ENCODE results near the gene TRA2B.
"Not testable (repeated sequence)": the region's sequence is repeated elsewhere in the genome, so short reads cannot be mapped to it uniquely, and the experiment has no call there.

TRA2B gene

GRCh38 chr3:185925353-185925752, 12.5 kb downstream of the TRA2B start:
- Histone ChIP-seq H3K4me3 (ENCODE audit: low read length) (no peak overlapping the region), H3K27me3 (ENCODE audit: insufficient read depth, low read length) (no peaks in the 10 kb centered on the region), H3K27ac (ENCODE audit: low read depth, low read length) (no peak overlapping the region), H3K4me1 (ENCODE audit: insufficient read depth, low read length) (peaks cover 47% of the 10 kb centered on the region), H3K9ac (ENCODE audit: low read depth, low read length) (no peak overlapping the region), H3K36me3 (ENCODE audit: insufficient read depth, low read length) (peaks cover 100% of the 10 kb centered on the region), H3K9me3 (ENCODE audit: insufficient read depth, low read depth, low read length) (no peaks in the 10 kb centered on the region)
- WGBS: 86% methylated on average over 14 of the region's 14 CpGs

DNA sequence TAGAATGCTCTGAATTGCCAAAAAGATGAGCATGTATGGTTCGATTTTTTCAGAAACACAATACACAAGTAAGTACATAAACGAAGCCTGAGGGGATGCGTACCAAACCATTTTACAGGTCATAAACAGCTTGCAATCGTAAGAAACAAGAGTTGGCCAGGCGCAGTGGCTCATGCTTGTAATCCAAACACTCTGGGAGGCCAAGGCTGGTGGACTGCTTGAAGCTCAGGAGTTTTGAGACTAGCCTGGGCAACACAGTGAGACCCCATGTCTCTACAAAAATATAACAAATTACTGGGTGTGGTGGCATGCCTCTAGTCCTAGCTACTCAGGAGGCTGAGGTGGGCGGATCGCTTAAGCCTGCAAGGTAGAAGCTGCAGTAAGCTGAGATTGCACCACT, 13.4 kb downstream of the TRA2B start:
- H3K27me3 ChIP-seq (ENCODE audit: insufficient read depth, low read length): no peaks in the 10 kb centered on the region
- no peak overlapping the region for H3K9ac ChIP-seq (ENCODE audit: low read depth, low read length)
- H3K36me3 ChIP-seq (ENCODE audit: insufficient read depth, low read length): peaks cover 100% of the 10 kb centered on the region
- H3K9me3 ChIP-seq (ENCODE audit: insufficient read depth, low read depth, low read length): no peaks in the 10 kb centered on the region
- peaks cover 38% of the 10 kb centered on the region for H3K4me1 ChIP-seq (ENCODE audit: insufficient read depth, low read length)
- H3K27ac ChIP-seq (ENCODE audit: low read depth, low read length): no peak overlapping the region
- 94% methylated on average over 7 of the region's 7 CpGs for WGBS
- no peak overlapping the region for H3K4me3 ChIP-seq (ENCODE audit: low read length)

DNA sequence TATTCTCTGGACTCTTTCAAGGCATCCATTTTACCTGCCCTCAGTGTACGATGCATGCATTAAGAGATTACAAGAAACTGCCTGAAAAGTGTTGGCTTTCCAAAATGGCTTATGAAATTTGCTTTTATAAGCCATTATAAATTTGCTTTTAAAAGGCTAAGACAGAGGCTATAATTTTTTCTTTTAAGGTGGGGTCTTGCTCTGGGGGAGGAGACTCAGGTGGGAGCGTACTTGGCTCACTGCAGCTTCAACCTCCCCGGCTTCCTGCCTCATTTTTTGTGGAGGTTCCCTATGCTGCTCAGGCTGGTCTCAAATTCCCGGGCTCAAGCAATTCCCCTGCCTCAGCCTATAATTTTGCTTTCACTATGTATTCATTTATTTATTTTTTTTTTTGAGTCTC, 17.6 kb downstream of the TRA2B start:
- WGBS: 91% methylated on average over 4 of the region's 4 CpGs
- H3K27ac ChIP-seq (ENCODE audit: low read depth, low read length): no peak overlapping the region
- H3K9me3 ChIP-seq (ENCODE audit: insufficient read depth, low read depth, low read length): no peaks in the 10 kb centered on the region
- H3K36me3 ChIP-seq (ENCODE audit: insufficient read depth, low read length): peaks cover 100% of the 10 kb centered on the region
- no peak overlapping the region for H3K9ac ChIP-seq (ENCODE audit: low read depth, low read length)
- H3K27me3 ChIP-seq (ENCODE audit: insufficient read depth, low read length): no peaks in the 10 kb centered on the region
- no peak overlapping the region for H3K4me3 ChIP-seq (ENCODE audit: low read length)
- no peaks in the 10 kb centered on the region; the same call in 1 of the 2 replicates for H3K4me1 ChIP-seq (ENCODE audit: insufficient read depth, low read length)

DNA sequence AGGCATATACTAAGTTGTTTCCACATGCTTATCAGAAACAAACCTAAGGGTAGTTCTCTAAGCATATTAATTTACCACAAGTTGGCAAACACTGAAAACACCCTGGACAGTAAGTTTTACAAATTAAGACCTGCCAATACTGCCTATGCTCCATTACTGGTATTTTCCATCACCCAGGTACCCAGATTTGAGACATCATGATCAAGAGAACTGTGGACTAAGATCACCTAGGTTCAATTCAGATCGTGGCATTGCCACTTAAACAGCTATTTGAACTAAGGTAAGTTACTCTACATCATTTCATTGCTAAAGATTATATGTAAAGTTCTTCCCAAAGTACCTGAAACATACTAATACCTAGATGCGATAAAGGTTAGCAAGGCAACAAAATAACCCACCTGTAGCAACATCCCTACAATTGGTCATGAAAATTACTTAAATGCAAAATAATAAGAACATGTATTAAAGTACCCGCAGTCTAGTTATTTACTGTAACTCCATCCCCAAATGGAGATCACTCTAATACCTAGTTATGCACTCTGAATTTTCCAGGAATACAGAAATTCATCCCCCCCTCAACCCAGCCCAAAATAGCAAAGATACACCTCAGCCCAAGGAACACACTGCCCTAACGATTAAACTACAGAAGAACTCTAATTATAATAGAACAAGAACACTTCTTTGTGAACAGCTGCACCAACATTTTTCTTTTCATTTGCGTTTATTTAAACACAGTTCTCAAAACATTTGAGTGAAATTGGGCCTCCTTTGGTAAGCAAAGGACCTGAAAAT, 21.6 kb downstream of the TRA2B start:
- H3K27ac ChIP-seq (ENCODE audit: low read depth, low read length): no peak overlapping the region
- no peak overlapping the region for H3K4me3 ChIP-seq (ENCODE audit: low read length)
- no peak overlapping the region for H3K9ac ChIP-seq (ENCODE audit: low read depth, low read length)
- 96% methylated on average over 5 of the region's 5 CpGs for WGBS
- H3K36me3 ChIP-seq (ENCODE audit: insufficient read depth, low read length): peaks cover 82% of the 10 kb centered on the region
- no peaks in the 10 kb centered on the region for H3K27me3 ChIP-seq (ENCODE audit: insufficient read depth, low read length)
- H3K4me1 ChIP-seq (ENCODE audit: insufficient read depth, low read length): no peaks in the 10 kb centered on the region
- no peaks in the 10 kb centered on the region for H3K9me3 ChIP-seq (ENCODE audit: insufficient read depth, low read depth, low read length)

DNA sequence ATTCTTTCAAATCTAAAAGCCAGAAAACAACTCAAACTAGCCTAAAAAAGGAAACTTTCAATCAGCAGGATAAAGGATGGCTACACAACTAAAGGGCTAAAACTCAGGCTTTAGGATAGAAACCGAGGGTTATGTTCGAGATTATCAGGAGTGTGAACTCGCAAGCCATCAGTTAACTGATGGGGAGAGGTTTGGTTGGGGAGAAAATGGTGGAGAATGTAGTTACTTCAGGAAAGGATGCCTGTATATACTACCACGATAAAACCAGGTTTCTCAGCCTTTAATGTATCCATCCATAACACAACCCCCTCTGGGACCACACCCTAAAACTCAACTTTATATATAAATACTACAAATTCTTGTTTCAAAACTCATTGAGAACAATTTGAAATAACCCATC, 22.2 kb downstream of the TRA2B start:
- Histone ChIP-seq H3K4me1 (ENCODE audit: insufficient read depth, low read length) (no peaks in the 10 kb centered on the region), H3K4me3 (ENCODE audit: low read length) (no peak overlapping the region), H3K36me3 (ENCODE audit: insufficient read depth, low read length) (peaks cover 77% of the 10 kb centered on the region), H3K27me3 (ENCODE audit: insufficient read depth, low read length) (no peaks in the 10 kb centered on the region), H3K27ac (ENCODE audit: low read depth, low read length) (no peak overlapping the region), H3K9ac (ENCODE audit: low read depth, low read length) (no peak overlapping the region), H3K9me3 (ENCODE audit: insufficient read depth, low read depth, low read length) (no peaks in the 10 kb centered on the region)
- 96% methylated on average over 4 of the region's 4 CpGs for WGBS

- H3K36me3 ChIP-seq (ENCODE audit: insufficient read depth, low read length): peaks cover 71% of the 10 kb centered on the region
- no peaks in the 10 kb centered on the region for H3K4me1 ChIP-seq (ENCODE audit: insufficient read depth, low read length)
Measured at GRCh38 chr3:185914911-185915629, 22.7 kb downstream of the TRA2B start.

GRCh38 chr3:185912929-185913901, 24.6 kb downstream of the TRA2B start:
- WGBS: 95% methylated on average over 6 of the region's 7 CpGs
- Histone ChIP-seq H3K27ac (ENCODE audit: low read depth, low read length) (no peak overlapping the region; the same call in 1 of the 2 replicates), H3K4me1 (ENCODE audit: insufficient read depth, low read length) (no peaks in the 10 kb centered on the region), H3K9ac (ENCODE audit: low read depth, low read length) (no peak overlapping the region), H3K4me3 (ENCODE audit: low read length) (no peak overlapping the region), H3K27me3 (ENCODE audit: insufficient read depth, low read length) (no peaks in the 10 kb centered on the region), H3K36me3 (ENCODE audit: insufficient read depth, low read length) (peaks cover 52% of the 10 kb centered on the region), H3K9me3 (ENCODE audit: insufficient read depth, low read depth, low read length) (no peaks in the 10 kb centered on the region)

More at GRCh38 chr3:185914911-185915629, 22.7 kb downstream of the TRA2B start:
- Histone ChIP-seq H3K27ac (ENCODE audit: low read depth, low read length) (no peak overlapping the region), H3K27me3 (ENCODE audit: insufficient read depth, low read length) (no peaks in the 10 kb centered on the region), H3K4me3 (ENCODE audit: low read length) (no peak overlapping the region), H3K9me3 (ENCODE audit: insufficient read depth, low read depth, low read length) (no peaks in the 10 kb centered on the region), H3K9ac (ENCODE audit: low read depth, low read length) (no peak overlapping the region)
- 95% methylated on average over 6 of the region's 6 CpGs for WGBS

DNA sequence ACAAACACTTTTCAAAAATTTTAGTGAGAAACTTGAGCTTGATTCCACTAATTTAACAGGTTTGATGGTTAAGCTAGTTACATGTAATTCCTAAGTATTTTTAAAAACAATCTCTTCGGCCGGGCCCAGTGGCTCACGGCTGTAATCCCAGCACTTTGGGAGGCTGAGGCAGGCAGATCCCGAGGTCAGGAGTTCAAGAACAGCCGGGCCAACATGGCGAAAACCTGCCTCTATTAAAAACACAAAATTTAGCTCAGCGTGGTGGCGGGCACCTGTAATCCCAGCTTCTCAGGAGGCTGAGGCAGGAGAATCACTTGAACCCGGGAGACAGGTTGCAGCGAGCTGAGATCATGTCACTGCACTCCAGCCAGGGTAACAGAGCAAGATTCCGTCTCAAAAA, 25.3 kb downstream of the TRA2B start:
- H3K4me1 ChIP-seq (ENCODE audit: insufficient read depth, low read length): no peaks in the 10 kb centered on the region
- H3K36me3 ChIP-seq (ENCODE audit: insufficient read depth, low read length): peaks cover 45% of the 10 kb centered on the region
- no peaks in the 10 kb centered on the region for H3K27me3 ChIP-seq (ENCODE audit: insufficient read depth, low read length)
- H3K9ac ChIP-seq (ENCODE audit: low read depth, low read length): no peak overlapping the region
- H3K27ac ChIP-seq (ENCODE audit: low read depth, low read length): no peak overlapping the region
- no peaks in the 10 kb centered on the region for H3K9me3 ChIP-seq (ENCODE audit: insufficient read depth, low read depth, low read length)
- no peak overlapping the region for H3K4me3 ChIP-seq (ENCODE audit: low read length)
- WGBS: 93% methylated on average over 11 of the region's 11 CpGs

DNA sequence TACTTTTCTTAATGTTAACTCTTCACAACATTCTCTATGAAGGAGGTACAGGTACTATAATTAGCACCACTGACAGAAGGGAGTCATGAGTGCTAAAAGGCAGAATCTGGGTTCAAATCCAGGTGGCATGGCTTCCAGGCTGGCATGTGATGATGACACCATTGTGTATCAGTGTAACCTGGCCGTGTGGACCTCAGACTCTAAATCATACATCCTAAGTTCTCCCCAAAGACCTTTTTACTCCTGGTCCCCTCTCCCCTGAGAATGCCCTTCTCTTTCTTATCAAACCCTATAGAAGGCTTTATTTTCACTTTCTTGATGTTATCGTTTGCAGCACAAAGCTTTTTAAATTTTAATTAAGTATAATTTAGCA, 26.8 kb downstream of the TRA2B start:
- no CpG with 5 or more reads among the region's 2 CpGs for WGBS
- not testable (repeated sequence) for H3K9ac ChIP-seq (ENCODE audit: low read depth, low read length); H3K27ac ChIP-seq (ENCODE audit: low read depth, low read length); H3K9me3 ChIP-seq (ENCODE audit: insufficient read depth, low read depth, low read length); H3K27me3 ChIP-seq (ENCODE audit: insufficient read depth, low read length); H3K4me1 ChIP-seq (ENCODE audit: insufficient read depth, low read length); H3K4me3 ChIP-seq (ENCODE audit: low read length)
- H3K36me3 ChIP-seq (ENCODE audit: insufficient read depth, low read length): peaks cover 31% of the 10 kb centered on the region

DNA sequence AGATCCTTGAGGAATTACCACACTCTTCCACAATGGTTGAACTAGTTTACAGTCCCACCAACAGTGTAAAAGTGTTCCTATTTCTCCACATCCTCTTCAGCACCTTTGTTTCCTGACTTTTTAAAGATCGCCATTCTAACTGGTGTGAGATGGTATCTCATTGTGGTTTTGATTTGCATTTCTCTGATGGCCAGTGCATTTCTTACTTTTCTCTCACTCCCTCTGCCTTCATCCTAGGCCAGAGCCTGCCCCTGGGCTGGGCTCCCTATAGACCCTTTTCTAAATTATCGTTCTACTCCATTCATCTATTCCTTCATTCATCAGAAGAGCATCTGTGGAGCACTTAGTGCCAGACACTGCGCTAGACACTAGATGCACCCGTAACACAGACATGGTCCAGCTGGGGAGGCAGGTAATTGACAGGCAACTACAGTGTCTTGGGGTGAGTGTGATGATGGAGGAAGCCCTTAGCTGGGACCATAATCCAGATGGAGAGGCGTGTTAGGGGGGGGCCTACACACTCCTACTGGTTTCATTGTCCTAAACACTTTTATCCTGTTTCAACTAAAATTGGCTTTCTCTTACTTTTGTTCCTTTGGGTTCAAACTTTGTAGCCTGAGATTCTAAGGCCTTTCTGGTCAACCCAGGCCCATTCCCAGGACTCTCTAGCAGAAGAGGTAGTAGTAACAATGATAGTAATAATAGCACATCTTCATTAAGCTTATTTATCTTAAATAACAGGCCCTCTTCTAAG, 27.3 kb downstream of the TRA2B start:
- not testable (repeated sequence) for H3K27ac ChIP-seq (ENCODE audit: low read depth, low read length); H3K9me3 ChIP-seq (ENCODE audit: insufficient read depth, low read depth, low read length); H3K27me3 ChIP-seq (ENCODE audit: insufficient read depth, low read length); H3K4me3 ChIP-seq (ENCODE audit: low read length); H3K9ac ChIP-seq (ENCODE audit: low read depth, low read length); H3K4me1 ChIP-seq (ENCODE audit: insufficient read depth, low read length)
- 83% methylated on average over 2 of the region's 5 CpGs for WGBS
- H3K36me3 ChIP-seq (ENCODE audit: insufficient read depth, low read length): peaks cover 25% of the 10 kb centered on the region
